Raji (cell line): ENCODE measurements around the gene WDR75.

ENCODE experiments used
- POLR2A ChIP-seq: IDR thresholded peaks from 2 replicates; pipeline ENCODE4 v1.6.1; 2011; ENCODE audit warnings: low read depth, low read length, control low read depth; ENCODE audit not compliant: insufficient read depth

Gene WDR75

GRCh38 chr2:189511210-189511959 lies 70.1 kb downstream of the WDR75 start:
- TF ChIP-seq POLR2A: no peak

- no peak for TF ChIP-seq POLR2A
These were observed 70.7 kb downstream of the WDR75 start for GRCh38 chr2:189511960-189512319.

GRCh38 chr2:189512879-189513278 lies 71.6 kb downstream of the WDR75 start:
- TF ChIP-seq POLR2A: no peak

- TF ChIP-seq POLR2A: no peak
These were observed 72.8 kb downstream of the WDR75 start for GRCh38 chr2:189514104-189514503.

- TF ChIP-seq POLR2A: no peak
These were observed 74.0 kb downstream of the WDR75 start for GRCh38 chr2:189515264-189515663.

- TF ChIP-seq POLR2A: no peak
These were observed 75.3 kb downstream of the WDR75 start for GRCh38 chr2:189516546-189516945.

- TF ChIP-seq POLR2A: no peak
These were observed 76.7 kb downstream of the WDR75 start for GRCh38 chr2:189517847-189518535.

GRCh38 chr2:189519631-189520387 lies 78.5 kb downstream of the WDR75 start:
- no peak for TF ChIP-seq POLR2A

- no peak for TF ChIP-seq POLR2A
These were observed 80.6 kb downstream of the WDR75 start for GRCh38 chr2:189521699-189522434.

- TF ChIP-seq POLR2A: no peak
These were observed 81.3 kb downstream of the WDR75 start for GRCh38 chr2:189522435-189523151.

GRCh38 chr2:189524746-189525145 lies 83.5 kb downstream of the WDR75 start:
- TF ChIP-seq POLR2A: no peak
